ENCODE results near the gene TENM3.

- TF ChIP-seq CTCF (conservative IDR thresholded peaks at IDR 0.05; ENCODE audit: low read depth, low read length) (no peak), EZH2 (IDR thresholded peaks at IDR 0.05; ENCODE audit: low read length, unreplicated experiment) (no peak)
Measured at GRCh38 chr4:182531555-182532162, 288.5 kb downstream of the TENM3 start.
